GM12875 (cell line): ENCODE data around the gene CACNA2D1.

Experiments
- H3K4me3 ChIP-seq: one replicate; pipeline ENCODE4 v1.5.1; 2011; ENCODE audit warnings: low read depth, low read length, control low read depth
- TF ChIP-seq, protein P1 (sequence below): IDR thresholded peaks from 2 replicates; pipeline ENCODE4 v1.5.1; 2011; ENCODE audit warnings: low read depth, mild to moderate bottlenecking, control low read depth, inconsistent platforms, low read length, moderate library complexity, borderline replicate concordance; ENCODE audit not compliant: insufficient read depth

CACNA2D1 gene

DNA sequence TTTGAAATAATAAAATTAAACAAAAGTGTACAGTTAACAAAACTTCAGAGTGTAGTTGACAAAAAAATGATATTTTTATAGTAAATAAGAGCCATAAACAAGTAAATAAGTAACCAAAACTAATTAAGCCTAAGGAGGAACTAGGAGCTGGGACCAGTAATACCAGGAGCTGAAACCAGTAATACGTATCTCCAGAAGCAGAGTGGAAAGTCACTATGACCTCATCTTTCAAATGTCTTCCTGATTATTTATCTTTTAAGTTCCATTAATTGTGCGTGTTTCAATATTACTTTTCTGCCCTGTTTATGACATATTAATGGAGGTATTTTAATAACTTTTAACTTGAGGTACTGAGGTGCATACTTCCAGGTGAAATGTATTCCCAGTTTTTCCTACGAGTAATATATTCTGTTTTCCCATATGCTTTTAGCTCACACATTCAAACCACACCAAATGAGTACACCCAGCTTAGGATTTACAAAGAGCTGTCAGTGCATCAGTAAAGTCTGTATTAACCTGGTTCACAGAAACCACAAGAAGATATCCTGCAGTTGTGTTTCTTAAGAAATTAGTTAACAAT, 390.0 kb downstream of the CACNA2D1 start:
- TF ChIP-seq, protein P1, sequence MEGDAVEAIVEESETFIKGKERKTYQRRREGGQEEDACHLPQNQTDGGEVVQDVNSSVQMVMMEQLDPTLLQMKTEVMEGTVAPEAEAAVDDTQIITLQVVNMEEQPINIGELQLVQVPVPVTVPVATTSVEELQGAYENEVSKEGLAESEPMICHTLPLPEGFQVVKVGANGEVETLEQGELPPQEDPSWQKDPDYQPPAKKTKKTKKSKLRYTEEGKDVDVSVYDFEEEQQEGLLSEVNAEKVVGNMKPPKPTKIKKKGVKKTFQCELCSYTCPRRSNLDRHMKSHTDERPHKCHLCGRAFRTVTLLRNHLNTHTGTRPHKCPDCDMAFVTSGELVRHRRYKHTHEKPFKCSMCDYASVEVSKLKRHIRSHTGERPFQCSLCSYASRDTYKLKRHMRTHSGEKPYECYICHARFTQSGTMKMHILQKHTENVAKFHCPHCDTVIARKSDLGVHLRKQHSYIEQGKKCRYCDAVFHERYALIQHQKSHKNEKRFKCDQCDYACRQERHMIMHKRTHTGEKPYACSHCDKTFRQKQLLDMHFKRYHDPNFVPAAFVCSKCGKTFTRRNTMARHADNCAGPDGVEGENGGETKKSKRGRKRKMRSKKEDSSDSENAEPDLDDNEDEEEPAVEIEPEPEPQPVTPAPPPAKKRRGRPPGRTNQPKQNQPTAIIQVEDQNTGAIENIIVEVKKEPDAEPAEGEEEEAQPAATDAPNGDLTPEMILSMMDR: no peak
- H3K4me3 ChIP-seq: no peak overlapping the region

DNA sequence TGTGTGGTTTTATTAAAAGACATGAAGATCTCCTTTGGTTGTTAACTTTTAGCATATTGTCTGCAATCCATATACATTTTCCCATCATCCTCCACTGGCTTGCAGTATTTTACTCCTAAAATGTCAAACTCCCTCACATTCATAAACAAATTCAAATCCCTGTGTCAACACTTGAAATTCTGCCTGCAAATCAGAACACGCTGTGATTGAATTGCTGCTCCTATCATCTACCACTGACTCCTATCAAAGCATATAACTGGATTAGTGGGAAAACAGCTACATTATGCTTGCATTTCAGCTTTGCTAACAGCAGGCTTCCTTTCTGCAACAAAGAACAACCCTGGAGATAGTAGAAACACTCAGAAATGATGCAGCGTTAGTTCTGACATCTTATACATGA, 392.0 kb downstream of the CACNA2D1 start:
- TF ChIP-seq, protein P1: no peak
- H3K4me3 ChIP-seq: no peak overlapping the region

DNA sequence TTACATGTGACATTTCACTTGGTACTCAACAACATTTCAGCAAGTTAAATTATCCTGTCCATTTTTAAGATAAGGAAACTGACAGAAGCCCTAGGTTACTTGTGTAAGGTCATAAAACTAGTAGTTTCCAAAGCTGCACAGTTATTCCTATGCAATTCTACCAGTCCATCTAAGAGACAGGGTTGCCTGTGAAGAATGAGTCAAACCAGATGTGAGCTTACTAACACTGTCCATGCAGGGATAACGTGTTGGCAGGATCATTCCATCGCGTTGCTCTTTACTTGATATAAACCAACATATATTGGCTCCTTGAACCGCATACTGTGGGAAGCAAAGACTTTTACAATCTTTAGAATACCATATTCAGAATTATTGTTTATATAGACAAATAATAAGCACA, 392.8 kb downstream of the CACNA2D1 start:
- H3K4me3 ChIP-seq: no peak overlapping the region
- TF ChIP-seq, protein P1: no peak

DNA sequence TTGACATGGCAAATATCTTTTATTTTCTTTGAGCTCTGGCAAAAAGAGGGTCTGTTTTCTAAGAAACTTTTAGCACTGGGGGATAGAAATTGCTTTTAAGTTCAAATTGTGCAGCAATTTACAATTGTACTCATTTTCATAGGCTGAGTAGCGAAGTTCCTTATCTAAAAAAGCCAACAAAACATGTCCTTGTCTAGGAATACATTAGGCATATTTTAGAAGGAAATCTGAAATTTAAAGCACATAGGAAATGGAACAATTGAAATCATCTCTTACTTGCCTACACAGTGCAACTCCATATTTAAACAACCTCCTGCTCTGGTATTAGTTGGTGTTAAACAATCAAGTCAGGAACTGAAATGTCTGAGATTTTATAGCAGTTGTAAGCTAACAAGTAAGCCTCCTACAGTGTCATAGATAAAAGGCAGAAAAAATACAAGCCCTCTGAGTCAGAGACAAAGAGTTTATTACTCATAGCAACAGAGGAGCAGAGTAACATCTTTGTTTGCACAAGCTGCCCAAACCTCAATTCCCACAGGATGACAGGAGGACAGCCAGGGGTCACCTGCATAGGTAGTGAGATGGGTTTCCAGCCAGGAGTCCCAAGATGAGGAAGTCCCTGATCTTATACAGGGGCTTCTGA, 393.6 kb downstream of the CACNA2D1 start:
- TF ChIP-seq, protein P1: no peak
- no peak overlapping the region for H3K4me3 ChIP-seq

DNA sequence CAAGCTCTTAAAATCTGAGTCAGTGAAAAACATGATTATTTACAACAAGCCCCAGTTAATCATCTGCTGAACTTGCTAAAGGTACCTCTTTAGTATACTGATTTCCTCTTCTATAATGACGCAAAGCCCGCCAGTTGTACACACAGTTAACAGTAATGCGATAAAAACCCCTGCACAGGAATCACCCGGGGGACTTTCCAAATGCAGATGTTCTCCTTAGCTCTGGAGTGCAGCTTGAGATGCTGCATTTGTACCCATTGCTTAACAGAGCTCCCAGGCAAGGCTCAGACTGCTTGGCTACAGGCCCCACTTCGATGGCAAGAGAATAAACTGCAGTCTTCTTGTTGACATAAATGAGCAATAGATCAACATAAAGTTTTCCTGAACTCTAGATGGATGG, 394.1 kb downstream of the CACNA2D1 start:
- H3K4me3 ChIP-seq: no peak overlapping the region
- TF ChIP-seq, protein P1: no peak

DNA sequence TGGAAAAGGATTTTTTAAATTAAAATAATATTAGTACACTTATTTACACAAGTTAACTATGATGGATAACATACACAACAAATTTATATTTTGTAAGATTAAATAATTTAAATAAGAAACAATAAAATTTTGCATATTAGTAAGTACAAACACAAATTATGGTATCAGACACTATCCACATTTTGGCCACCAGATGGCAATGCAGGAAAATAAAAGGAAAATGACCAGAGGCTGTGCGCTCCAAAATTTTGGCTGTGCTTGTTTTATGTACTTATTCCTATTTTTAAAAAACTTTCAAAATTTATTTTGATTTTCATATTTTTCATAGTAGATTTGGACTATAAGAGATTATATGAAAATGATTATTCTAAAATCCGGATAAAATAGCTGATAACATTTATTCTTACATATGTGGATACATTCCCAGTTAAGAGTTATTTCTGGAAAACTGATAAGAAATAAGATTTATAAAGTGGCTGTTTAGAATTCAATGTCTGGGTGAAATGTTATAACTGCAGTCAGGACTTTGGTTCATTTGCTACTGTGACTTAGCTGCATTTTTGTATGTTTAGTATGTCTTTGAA, 399.0 kb downstream of the CACNA2D1 start:
- TF ChIP-seq, protein P1: peak; percentile 19; the same call in 1 of the 2 replicates

DNA sequence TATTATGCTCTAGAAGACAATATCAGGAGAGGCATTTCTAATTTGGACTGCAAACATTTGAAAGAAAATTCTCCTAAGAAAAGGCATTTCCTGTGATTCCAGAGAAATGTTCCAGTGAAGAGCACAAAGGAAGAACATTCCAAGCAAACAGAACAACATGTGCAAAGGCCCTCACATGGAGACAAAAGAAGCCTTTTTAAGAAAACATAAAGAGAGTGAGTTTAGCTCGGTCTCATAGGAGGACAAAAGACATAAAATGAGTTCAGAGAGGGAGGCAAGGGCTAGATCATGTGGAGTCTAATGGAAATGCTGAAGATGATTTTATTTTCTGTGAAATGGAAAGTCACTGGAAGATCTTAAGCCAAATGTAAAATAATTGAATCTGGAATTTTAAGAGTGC, 404.0 kb downstream of the CACNA2D1 start:
- TF ChIP-seq, protein P1: no peak
- no peak overlapping the region for H3K4me3 ChIP-seq

More for the DNA sequence above, 399.0 kb downstream of the CACNA2D1 start:
- H3K4me3 ChIP-seq: no peak overlapping the region
